Left colon (tissue), 2 donors: ENCODE measurements around the gene VPS51. TPM values are rescaled to one million over a fixed set of nuclear protein-coding genes. Genes with fewer than 3 reads are reported as not detected.
A peak's percentile ranks its signal among the peaks of the same experiment; 100 is the strongest.

Experiments used
- ATAC-seq: fragments of 200-7000 bp; cut with Tn5 transposase; one replicate; pipeline ENCODE4 v1.9.1; 2020; ENCODE audit warnings: mild to moderate bottlenecking, moderate library complexity
- DNase-seq, 2 donors: peaks; one replicate each; pipeline ENCODE4 v3.0.0-alpha.2; 2020
- intact Hi-C, 2 donors: fragments of 100-400 bp; cut with DNase I in 1 of 2; cut with micrococcal nuclease in 1 of 2; formaldehyde crosslinking; loops; one replicate each; pipeline versions ENCODE4 v1.11.2 to v1.14.0; 2022; cut with DNase I, micrococcal nuclease
- long read RNA-seq: library from polyadenylated mRNA; unstranded; transcript quantifications from one replicate; pipeline ENCODE4 v2.0.0, GENCODE V29; 2021
- total RNA-seq, 2 donors: library from RNA; stranded (reverse); fragmentation: NEBNext Ultra II Directional; extraction: Animal tissue kit (Norgen Biotek cat#: 25700); gene quantifications; one replicate each; pipeline ENCODE4 v1.2.1, GENCODE V29; 2021
- donor health status: DM: no; HTN: no; CAD: no.
- donor health status: DM: yes; HTN: yes; CAD: no.

VPS51 gene
- total RNA-seq: 100 to 1,000 TPM; 174 to 186 TPM
- long read RNA-seq, transcript VPS51-201 (10 exons, 2,714 nt): major isoform, 242 of 376 reads
- long read RNA-seq, partial matches to known transcripts: 115 of 376 reads
- long read RNA-seq, other reads (novel, unspliced or antisense): 16 of 376 reads

DNA sequence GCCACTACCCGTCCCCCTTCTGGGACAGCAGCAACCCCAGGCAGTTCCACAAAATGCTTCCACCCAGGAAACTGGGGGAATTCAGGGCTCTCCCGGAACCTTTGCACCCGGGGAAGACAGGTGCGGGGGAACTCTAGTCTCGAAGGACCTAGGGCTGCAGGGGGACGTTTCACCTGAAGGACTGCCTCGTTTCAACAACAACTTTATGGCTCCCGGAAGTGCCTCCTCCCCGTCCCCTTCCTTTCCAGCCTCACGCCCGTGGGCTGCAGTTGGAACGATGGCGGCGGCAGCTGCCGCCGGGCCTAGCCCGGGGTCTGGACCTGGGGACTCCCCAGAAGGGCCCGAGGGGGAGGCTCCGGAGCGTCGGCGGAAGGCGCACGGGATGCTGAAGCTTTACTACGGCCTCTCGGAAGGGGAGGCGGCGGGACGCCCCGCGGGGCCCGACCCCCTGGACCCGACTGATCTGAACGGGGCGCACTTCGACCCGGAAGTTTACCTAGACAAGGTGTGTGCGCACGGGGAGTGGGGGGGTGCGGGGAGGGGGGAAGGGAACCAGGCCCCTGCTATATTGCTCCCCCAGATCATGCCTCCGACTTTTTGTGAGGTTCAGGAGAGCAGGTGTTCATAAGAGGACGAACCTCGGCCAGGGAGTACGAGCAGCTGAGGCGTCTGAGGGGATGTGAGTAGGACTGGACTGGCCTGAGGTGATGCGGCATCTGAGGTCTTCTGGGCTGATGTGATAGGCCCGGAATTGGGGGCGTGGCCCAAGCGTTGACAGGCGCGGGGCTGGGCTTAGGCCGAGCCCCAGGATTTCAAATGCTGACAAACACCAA, at the start of gene VPS51:
Gene VPS51, plus strand, starts transcription at position 241 of the 833 bp plus-strand sequence. Its CDS starts 37 bp downstream, at position 278.
- DNase-seq (peak; percentile 92 to 94), ATAC-seq (peak; percentile 95)
- intact Hi-C loops: no loop called here

DNA sequence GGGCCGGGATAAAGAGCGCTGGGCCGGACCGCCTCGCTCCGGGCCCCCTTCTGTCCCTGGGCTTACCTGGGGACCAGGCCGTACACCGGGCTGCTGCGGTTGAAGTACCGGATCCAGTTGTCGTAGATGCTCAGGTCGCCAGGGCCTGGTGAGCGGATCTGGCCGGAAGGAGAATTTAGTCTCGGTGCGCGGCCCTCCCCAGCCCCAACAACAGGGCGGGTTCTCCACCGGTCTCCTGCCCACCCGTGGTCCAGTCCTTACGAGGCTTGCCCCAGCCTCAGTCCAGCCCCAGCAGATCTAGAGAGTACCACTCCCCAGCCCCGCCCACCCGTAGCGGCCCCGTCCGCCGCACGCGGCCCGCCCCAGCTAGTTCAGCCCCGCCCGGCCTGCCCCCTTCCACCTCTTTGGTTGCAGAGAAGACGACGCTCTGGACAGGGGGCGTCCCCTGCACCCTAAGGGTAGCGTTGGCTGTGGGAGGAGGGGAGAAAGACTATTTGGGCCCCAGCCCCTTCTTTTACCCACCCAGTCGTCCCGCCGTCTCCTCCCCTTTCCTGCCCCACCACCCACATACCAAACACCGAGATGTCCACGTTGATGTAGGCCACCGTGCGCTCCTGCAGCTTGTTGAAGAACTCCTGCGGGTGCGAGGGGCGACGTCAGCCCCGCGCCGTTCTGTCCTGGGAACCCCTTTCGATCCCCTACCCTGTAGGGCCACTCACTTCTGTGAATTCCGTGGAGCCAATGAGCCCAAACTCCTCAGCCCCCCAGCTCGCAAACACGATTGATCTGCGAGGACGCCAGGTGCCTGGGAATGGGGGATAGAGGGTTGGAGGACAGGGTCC, 48.2 kb upstream of the VPS51 start:
- DNase-seq: peak in 1 of 2 donors; percentile 40
- peak; percentile 19 for ATAC-seq
- intact Hi-C loops: no loop called here

DNA sequence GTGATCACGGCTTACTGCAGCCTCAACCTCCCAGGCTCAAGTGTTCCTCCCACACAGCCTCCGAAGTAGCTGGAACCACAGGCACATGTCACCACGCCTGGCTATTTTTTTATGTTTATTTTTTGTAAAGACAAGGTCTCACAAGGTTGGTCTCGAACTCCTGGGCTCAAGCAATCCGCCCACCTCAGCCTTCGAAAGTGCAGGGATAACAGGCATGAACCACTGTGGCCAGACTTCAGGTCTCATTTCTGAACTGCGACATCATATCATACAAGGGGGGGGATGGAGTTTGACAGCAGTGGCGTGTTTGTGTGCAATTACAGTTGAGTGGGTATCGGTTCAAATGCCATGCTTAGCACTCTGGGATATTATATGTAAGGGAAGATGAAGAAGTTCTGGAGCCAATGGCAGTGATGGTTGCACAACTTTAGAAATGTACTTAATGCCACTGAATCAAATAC, 44.6 kb upstream of the VPS51 start:
- no peak for DNase-seq
- ATAC-seq: no peak
- intact Hi-C loops: no loop called here

DNA sequence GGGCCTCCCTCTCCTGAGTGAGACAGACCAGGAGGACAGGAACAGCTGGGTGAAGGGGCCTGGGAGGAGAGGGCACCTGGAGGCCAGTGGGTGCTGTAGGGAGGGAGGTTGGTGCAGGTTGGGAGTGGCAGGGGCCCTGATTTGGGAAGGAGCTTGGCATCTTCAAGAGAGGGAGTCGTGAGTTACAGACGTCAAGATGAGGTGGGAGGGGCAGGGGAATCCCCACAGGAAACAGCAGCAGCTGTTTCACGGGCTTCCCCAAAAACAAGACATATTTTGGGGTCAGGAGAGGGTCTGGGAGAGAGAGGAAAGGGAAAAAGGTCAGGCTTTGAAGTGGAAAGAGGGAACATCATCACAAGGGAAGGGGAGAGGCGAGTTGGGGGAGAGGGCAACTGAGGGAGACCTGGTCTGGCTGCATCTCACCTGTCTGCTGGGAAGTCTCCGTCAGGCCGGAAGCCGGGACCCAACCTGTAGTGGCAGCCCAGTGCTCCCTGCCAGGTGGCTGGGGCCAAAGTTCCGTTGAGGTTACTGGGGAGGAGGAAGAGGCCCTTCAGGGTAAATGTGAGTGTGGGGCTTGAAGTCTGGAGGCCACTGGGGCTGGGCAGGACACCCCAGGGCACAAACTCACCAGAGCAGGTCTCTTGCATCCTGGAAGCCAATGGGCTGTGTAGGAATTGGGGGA, 42.0 kb upstream of the VPS51 start:
- DNase-seq: no peak

DNA sequence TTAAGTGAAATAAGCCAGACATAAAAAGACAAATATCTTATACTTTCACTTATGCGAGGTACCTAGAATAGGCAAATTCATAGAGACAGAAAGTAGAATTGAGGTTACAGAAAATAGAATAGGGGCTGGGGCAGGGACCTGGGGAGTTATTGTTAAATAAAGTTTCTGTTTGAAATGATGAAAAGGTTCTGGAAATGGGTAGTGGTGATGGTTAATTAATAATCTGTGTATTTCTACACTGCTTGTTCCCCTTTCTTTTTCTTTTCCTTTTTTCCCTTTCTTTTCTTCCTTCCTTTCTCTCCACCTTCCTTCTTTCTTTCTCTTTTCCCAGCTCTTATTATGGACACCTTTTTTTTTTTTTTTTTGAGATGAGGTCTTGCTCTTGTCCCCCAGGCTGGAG, 40.5 kb upstream of the VPS51 start:
- ATAC-seq: no peak
- no peak for DNase-seq
- intact Hi-C loops: no loop called here

More for the DNA sequence above, 42.0 kb upstream of the VPS51 start:
- ATAC-seq: peak; percentile 23
- intact Hi-C loops: no loop called here

DNA sequence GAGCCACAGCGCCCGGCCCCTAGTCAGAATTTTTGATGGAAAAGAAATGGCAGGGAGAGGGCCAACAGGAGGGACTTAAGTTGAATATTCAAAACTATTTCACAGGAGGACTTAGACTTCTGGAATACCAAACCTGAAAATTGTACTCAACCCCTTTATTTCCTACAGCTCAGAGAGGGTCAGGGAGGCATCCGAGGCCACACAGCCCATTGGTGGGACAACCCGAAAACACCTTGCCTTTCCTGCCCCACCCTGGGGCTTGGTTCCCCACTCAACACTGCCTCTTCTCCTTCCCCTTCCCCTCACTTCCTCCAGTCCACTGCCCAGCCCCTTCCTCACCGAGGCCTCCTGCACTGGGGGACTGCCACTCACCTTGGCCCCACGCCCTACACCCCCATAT, 39.0 kb upstream of the VPS51 start:
- ATAC-seq: no peak

DNA sequence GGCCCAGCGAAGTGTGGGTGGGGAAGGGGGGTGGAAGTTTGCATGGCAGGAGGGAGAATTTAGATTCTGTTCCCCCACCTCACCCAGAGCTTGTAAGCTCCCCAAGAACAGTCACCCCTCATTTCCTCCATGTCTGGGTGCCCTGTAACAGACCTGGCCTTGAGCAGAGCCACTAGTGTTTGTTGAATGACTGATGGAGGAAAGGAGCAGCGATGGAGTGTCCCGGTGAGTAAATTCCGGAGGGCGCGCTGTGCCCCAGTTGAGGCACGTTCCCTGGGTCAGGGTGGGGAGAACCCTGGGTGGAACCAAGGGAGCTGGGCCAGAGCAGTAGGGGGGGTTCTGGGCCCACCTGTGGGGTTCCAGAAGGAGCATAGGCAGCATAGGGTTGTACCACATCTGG, 38.5 kb upstream of the VPS51 start:
- ATAC-seq (no peak), DNase-seq (no peak)
- intact Hi-C loops: no loop called here

More for the DNA sequence above, 39.0 kb upstream of the VPS51 start:
- intact Hi-C loops: no loop called here
- no peak for DNase-seq

DNA sequence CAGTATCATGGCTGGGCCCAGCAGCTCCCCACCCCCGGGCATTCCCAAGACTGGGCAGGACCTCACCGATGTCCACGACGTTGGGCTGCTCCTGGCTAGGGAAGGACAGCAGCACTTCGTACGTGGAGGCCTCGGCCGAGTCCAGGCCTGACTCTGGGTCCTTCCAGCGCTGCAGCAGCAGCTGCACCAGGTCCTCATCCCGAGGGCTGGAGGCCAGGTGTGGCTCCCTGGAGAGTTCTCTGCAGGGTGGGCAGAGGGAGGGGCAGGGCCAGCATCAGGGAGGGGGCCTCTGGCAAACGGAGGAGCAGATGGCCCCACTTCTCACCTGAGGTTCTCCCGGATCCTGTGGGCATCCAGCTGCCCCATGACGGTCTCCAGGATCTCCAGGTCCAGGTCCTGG, 38.0 kb upstream of the VPS51 start:
- DNase-seq: no peak
- no peak for ATAC-seq
- intact Hi-C loops: no loop called here

DNA sequence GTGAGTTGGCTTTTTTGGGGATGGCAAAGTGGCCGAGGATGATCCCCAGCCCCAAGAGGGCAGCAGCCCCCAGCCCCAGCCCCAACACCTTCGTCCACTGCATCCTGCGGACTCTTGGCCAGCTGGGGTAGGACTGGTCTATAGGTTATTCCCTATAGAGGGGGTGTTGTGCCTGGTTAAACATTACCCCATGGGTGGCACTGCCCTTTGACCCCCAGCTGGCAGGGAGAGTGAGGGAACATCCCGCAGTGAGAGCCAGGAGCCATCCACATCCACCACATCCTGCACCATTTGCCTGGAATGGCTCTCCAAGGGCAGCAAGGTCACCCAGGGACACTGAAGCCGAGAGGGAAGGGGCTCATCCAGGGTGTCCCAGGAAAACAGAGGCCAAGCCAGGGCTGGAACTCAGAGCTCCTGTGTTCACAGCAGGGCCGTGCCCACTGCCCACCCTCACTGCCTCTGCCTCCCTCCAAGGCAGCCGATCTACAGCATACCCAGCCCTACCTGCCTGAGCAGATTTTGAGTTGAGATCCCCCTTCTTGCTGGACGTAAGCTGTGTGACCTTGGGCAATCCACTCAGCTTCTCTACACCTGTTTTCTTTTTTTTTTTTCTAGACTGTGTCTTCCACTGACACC, 37.5 kb upstream of the VPS51 start, which contains the start of gene NAALADL1:
Gene NAALADL1, minus strand, starts transcription at position 135 of the 636 bp plus-strand sequence. Its CDS starts 32 bp downstream, at position 103.
- ATAC-seq: peak; percentile 79
- intact Hi-C loops: no loop called here
- peak in 1 of 2 donors; percentile 37 for DNase-seq

DNA sequence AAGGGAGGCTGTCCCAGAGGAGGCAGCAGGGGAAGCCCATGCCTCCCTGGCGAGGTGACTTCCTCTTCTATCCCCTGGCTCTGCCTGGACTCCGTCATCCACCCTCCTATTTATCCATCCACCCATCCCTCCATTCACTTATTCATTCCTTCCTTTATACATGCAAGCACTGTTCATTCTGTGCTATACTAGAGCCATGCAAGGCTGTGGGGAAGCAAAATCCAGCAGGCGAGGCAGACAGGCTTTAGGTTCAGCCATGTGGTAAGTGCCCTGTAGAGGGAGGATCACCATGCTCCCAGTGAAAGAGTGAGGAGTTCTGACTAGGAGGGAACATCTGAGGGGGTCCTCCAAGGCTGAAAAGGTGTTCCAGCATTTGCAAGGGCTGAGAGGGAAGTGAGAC, 36.5 kb upstream of the VPS51 start:
- intact Hi-C loops: no loop called here
- no peak for ATAC-seq

DNA sequence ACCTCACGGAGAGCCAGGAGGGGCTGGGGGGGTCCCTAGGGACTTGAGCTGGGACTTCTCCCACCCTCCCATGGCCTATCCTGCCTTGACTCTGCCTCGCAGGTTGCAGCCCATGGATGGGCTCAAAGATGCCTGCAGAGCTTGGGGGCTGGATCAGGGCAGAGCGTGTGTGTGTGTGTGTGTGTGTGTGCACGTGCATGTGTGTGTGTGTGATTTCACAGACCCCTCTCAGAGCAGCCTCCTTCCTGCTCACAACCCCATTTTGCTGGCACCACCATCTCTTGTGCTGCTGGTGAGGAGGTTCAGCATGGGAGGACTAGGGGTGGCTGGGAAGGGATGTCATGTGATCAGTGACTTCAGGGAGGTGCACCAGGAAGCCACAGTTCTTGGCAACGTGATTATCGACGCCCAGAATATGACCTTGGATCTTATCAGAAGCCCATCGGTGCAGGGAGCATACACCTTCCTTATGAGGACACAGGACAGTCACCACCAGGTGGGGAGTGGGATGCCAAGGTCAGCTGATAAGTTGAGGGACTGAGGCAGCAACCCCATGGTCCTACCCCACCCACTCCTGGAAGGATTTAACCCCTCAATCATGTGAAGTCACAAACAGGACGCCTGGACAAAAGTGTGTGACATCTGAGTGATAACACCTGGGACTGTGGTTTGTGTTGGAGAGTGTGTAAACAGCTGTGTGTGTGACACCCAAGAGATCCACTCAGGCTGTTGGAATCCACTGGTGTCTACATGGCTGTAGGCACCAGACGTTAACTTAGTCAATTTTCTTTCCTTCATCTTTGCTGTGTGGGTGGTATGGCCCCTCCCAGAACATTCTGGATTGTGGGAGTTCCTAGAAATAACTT, 35.8 kb upstream of the VPS51 start:
- intact Hi-C loops: no loop called here
- ATAC-seq (peak; percentile 86), DNase-seq (no peak)

More for the DNA sequence above, 36.5 kb upstream of the VPS51 start:
- DNase-seq: no peak

DNA sequence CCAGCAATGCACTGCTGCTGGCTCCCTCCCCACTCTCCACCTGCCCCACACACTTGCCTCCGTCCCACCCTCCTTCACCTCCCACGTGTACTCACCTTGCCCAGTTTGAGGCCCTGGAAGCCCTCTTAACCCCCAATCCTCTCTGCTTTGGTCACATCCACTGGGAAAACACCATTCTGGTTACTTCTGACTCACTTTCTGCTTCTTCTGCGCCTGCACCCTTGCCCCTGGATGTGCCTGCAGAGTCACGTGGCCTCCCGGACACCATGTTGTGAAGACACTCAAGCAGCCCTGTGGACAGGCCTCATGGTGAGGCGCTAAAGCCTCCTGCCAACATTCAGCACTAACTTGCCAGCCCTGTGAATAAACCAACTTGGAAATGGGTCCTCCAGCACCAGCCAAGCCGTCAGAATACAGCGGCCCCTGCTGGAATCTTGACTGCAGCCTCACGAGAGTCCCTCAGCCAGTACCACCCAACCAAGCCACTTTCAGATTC, 35.1 kb upstream of the VPS51 start:
- DNase-seq (no peak), ATAC-seq (no peak)
- intact Hi-C loops: no loop called here

DNA sequence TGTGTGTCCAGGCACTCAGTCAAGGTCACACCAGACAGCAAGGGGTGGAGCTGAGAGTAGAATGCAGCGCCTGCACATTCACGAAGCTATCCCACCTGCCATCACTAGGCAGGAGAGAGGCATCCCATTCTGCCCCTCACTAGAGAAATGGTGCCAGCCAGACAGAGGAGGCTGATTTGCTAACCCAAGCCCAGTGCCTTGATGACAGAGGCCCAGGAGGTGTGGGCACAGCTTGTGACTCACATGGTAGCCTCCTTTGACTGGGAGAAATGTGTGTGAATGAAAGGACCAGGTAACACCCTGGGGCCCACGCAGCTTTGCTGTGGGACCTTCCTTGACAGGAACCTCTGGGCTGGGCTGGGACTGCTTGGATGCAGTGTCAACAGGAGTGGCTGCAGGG, 32.5 kb upstream of the VPS51 start:
- DNase-seq (no peak), ATAC-seq (no peak)
- intact Hi-C loops: no loop called here

DNA sequence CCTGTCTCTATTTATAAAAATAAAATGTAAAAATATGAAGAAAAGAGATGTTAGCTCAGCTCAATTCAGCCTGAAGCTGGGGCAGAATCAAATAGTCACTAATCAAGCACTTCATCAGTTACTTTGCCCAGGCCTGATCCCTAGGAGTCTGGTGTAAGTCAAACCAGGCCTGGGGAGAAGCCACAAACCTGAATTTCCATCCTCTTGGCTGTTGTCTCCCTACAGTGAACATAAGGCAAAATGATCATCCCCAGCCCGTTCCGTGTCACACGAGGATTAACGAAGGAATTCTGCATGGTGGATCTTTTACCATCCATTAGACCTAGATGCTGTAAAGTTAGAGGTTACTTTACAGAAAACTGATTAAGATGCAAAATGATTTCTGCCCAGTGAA, 31.2 kb upstream of the VPS51 start:
- intact Hi-C loops: no loop called here
- DNase-seq: no peak
- no peak for ATAC-seq

DNA sequence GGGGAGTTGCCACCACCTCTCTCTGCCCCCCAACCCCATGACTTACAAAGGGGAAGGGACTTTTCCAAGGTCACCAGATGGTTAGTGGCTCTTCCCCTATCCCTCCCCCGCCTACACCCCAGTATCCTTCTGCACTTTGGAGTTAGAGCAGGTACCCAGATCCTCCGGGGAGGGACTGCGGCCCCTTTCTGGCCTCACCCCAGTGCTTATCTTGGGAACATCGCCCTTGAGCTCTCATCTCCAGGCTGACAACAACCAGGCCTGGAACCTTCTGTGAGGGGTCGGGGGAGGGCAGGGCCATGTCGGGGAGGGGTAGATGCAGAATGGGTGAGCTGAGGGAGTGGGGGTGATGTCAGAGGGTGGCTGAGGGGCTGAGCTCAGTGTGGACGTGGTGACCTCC, 30.2 kb upstream of the VPS51 start:
- DNase-seq (no peak), ATAC-seq (no peak)
- intact Hi-C loops: no loop called here

DNA sequence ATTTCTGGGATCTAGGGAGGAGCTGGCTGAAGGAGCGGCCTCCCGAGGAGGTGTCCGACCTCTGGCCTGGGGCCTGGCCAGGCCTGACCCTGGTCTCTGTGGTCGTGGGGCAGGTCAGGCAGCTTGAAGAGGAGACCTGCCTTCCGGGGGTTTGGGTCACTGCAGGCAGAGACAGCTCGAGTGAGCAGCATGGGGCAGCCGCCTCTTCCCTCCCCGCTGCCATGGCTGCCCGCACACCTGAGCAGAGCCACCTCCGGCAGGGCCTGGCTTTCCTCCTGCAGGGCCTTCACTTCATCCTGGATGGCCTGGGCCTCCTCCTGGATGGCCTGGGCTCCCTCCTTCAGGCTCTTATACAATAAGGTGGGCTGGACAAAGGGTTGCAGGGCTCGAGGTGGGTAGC, 29.7 kb upstream of the VPS51 start:
- intact Hi-C loops: no loop called here
- no peak for DNase-seq
- ATAC-seq: no peak

DNA sequence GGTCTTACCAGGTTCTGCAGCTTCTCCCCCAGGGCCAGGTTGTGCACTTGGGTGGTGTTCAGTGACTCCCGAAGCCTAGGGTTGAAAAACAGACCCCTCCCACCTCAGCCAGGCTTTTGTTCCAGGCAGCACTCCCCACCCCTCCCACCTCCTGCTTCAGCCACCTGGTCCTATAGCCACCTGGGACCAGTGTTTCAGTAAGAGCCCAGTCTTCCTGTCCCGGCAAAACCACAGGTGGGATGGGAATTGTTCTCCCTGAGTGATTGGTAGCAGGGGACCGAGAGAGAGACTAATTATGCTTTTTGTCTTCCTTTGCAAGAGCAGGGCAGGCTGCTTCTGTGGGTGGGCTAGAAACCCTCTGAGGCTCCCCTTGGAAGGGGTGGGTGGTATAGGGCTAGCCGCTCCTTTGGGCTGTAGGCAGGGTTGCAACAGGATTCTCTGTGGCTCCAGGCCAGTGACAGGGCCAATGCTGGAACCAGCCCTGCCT, 29.2 kb upstream of the VPS51 start:
- DNase-seq: no peak
- intact Hi-C loops: no loop called here
- no peak for ATAC-seq
